Activated naive CD4-positive, alpha-beta T cell treated with anti-CD3 and anti-CD28 coated beads, Interleukin-2, amount 10 ng/mL, durations not matched to agents 7 days and 5 days (primary cell): ENCODE results near the gene RAB11A.

Source experiments
- CTCF ChIA-PET: fragments of 350-600 bp; sonication (Branson Sonifier 250); formaldehyde crosslinking; loops from one replicate; lab custom pipeline; 2021; ENCODE audit warnings: antibody characterized with exemption; lab: Charles Lee
- DNase-seq: peaks from one replicate; pipeline ENCODE4 v3.0.0-alpha.2; 2020
- H3K27ac Mint-ChIP-seq: one replicate; pipeline ENCODE4 v1.8.0; 2021; ENCODE audit warnings: mild to moderate bottlenecking, moderate library complexity, mixed read lengths
- H3K27me3 Mint-ChIP-seq: one replicate; pipeline ENCODE4 v1.8.0; 2021; ENCODE audit warnings: mild to moderate bottlenecking, mixed read lengths
- H3K36me3 Mint-ChIP-seq: one replicate; pipeline ENCODE4 v1.8.0; 2021; ENCODE audit warnings: mixed read lengths
- H3K4me1 Mint-ChIP-seq: one replicate; pipeline ENCODE4 v1.8.0; 2021; ENCODE audit warnings: mixed read lengths
- H3K4me3 Mint-ChIP-seq: one replicate; pipeline ENCODE4 v1.8.0; 2021; ENCODE audit warnings: mild to moderate bottlenecking, moderate library complexity, mixed read lengths
- H3K9me3 Mint-ChIP-seq: one replicate; pipeline ENCODE4 v1.8.0; 2021; ENCODE audit warnings: mixed read lengths

The RAB11A gene

GRCh38 chr15:65918357-65918920 lies 49.1 kb downstream of the RAB11A start:
- H3K36me3 Mint-ChIP-seq: no peaks in the 10 kb centered on the region
- no peak overlapping the region for H3K4me3 Mint-ChIP-seq
- no peak overlapping the region for H3K27ac Mint-ChIP-seq

DNA sequence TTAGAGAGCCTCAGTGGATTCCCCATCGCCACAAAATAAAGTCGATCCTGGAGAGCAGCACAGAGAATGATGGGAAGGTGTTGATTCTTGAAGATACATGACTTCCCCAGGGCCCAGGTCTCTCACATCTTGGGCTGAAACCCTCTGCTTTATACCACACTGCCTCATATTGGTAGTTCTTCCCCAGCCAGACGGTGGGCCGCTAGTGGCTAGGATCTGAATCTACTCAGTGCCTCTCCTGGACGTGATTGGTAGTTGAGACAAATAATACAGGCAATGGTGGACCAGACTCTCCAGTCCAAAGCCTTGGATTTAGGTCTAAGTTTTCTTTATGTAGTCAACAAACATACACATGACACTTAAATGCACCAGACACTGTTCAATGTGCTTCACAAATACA lies 49.7 kb downstream of the RAB11A start:
- Mint-ChIP-seq H3K27ac (no peak overlapping the region), H3K36me3 (no peaks in the 10 kb centered on the region), H3K27me3 (peaks cover 3% of the 10 kb centered on the region), H3K4me1 (peaks cover 9% of the 10 kb centered on the region), H3K4me3 (no peak overlapping the region), H3K9me3 (no peaks in the 10 kb centered on the region)
- CTCF ChIA-PET: interaction anchor here (1.2 kb wide), 1 partner anchor 13 kb away, joined by 3 read pairs; no protein-coding TSS in a partner anchor
- DNase-seq: no peak

More at GRCh38 chr15:65918357-65918920, 49.1 kb downstream of the RAB11A start:
- H3K9me3 Mint-ChIP-seq: no peaks in the 10 kb centered on the region
- peaks cover 9% of the 10 kb centered on the region for H3K4me1 Mint-ChIP-seq
- H3K27me3 Mint-ChIP-seq: peaks cover 3% of the 10 kb centered on the region
- DNase-seq: no peak
- CTCF ChIA-PET: interaction anchor here (0.7 to 1.2 kb wide), 2 partner anchors 13 to 55 kb away, joined by 3 read pairs; no protein-coding TSS in a partner anchor

GRCh38 chr15:65919353-65919752 lies 50.1 kb downstream of the RAB11A start:
- H3K4me1 Mint-ChIP-seq: peaks cover 9% of the 10 kb centered on the region
- no peak for DNase-seq

GRCh38 chr15:65920121-65920520 lies 50.8 kb downstream of the RAB11A start:
- Mint-ChIP-seq H3K27me3 (peaks cover 3% of the 10 kb centered on the region), H3K9me3 (no peaks in the 10 kb centered on the region), H3K27ac (no peak overlapping the region), H3K4me1 (peaks cover 9% of the 10 kb centered on the region), H3K4me3 (no peak overlapping the region), H3K36me3 (no peaks in the 10 kb centered on the region)
- no peak for DNase-seq
- CTCF ChIA-PET: no interaction called here

More at GRCh38 chr15:65919353-65919752, 50.1 kb downstream of the RAB11A start:
- no peaks in the 10 kb centered on the region for H3K36me3 Mint-ChIP-seq
- H3K9me3 Mint-ChIP-seq: no peaks in the 10 kb centered on the region
- no peak overlapping the region for H3K4me3 Mint-ChIP-seq
- CTCF ChIA-PET: no interaction called here
- no peak overlapping the region for H3K27ac Mint-ChIP-seq
- peaks cover 3% of the 10 kb centered on the region for H3K27me3 Mint-ChIP-seq

DNA sequence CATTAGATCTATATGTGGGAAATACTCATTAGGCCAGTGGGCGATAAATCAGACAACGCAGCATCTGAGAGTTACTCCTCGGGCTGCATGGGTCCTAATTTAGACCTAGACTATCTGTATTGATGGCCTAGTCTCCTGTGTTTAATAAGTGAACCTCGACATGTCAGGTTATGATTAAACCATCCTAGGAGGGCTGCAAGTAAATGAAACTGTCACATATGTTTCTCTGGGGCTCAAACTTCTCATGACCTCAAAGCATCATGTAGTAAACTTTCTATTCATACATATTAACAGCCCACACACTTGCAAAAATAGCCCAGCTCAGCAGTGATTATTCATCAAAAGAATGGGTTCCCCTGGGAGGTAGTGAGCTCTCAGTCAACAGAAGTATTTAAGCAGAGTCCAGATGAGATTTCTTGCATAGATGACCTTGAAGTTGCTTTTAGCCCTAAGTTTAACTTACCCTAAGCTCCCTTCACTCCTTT lies 51.6 kb downstream of the RAB11A start:
- peaks cover 9% of the 10 kb centered on the region for H3K4me1 Mint-ChIP-seq
- H3K4me3 Mint-ChIP-seq: no peak overlapping the region
- no peak overlapping the region for H3K27ac Mint-ChIP-seq
- CTCF ChIA-PET: interaction anchor here (1.2 to 1.8 kb wide), 2 partner anchors 8 to 11 kb away, joined by 3 to 4 read pairs; no protein-coding TSS in a partner anchor
- H3K9me3 Mint-ChIP-seq: no peaks in the 10 kb centered on the region
- no peak for DNase-seq
- H3K27me3 Mint-ChIP-seq: peaks cover 3% of the 10 kb centered on the region
- no peaks in the 10 kb centered on the region for H3K36me3 Mint-ChIP-seq

DNA sequence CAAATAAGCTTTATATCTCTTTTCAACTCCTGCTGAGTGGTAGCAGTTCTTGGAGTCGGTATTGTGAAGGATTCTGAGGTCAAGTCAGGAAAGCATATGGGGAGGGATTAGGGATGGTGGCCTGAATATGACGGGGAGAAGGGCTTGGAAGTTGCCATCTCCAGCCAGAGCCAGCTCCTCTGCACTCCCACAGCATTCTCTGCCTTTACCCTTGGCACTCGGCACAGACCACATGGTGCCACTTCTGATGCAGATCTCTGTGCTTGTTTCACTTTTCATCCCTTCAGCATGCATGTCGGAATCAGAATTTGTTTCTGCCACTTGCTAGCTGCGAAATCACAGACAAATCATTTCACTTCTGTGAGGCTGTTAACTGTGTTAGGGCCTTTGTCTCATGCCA lies 52.5 kb downstream of the RAB11A start:
- Mint-ChIP-seq H3K4me1 (peaks cover 8% of the 10 kb centered on the region), H3K4me3 (no peak overlapping the region), H3K36me3 (no peaks in the 10 kb centered on the region), H3K9me3 (no peaks in the 10 kb centered on the region), H3K27me3 (peaks cover 3% of the 10 kb centered on the region), H3K27ac (no peak overlapping the region)
- no peak for DNase-seq
- CTCF ChIA-PET: interaction anchor here (0.8 to 1.8 kb wide), 3 partner anchors 7 to 12 kb away, joined by 3 to 4 read pairs (median 3); no protein-coding TSS in a partner anchor

GRCh38 chr15:65922621-65923020 lies 53.3 kb downstream of the RAB11A start:
- CTCF ChIA-PET: no interaction called here
- Mint-ChIP-seq H3K9me3 (no peaks in the 10 kb centered on the region), H3K4me1 (no peaks in the 10 kb centered on the region), H3K4me3 (no peak overlapping the region), H3K27ac (peak overlapping the region; percentile 7), H3K27me3 (peaks cover 3% of the 10 kb centered on the region), H3K36me3 (no peaks in the 10 kb centered on the region)
- DNase-seq: no peak

DNA sequence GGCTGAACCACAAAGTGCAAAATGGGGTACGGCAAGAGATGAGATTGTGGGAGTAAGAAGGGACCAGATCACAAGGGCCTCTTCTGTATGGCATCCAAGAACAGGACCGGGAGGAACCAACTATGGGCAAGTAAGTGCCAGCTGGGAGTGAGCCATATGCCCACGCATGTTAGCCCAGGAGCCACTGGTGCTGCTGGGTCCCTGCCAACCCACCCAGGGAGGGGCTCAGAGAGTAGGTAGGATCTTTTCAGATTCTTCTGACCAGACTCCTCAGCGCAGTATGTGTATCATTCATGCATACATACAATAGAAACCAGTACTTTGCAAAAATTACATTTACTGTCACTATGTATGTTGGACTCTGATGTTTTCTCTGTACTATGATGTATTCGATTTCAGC lies 54.0 kb downstream of the RAB11A start:
- Mint-ChIP-seq H3K27me3 (peaks cover 3% of the 10 kb centered on the region), H3K36me3 (no peaks in the 10 kb centered on the region), H3K4me3 (no peak overlapping the region), H3K27ac (no peak overlapping the region), H3K9me3 (no peaks in the 10 kb centered on the region), H3K4me1 (no peaks in the 10 kb centered on the region)
- CTCF ChIA-PET: no interaction called here
- DNase-seq: no peak

- no peak for DNase-seq
- Mint-ChIP-seq H3K27me3 (peaks cover 3% of the 10 kb centered on the region), H3K36me3 (no peaks in the 10 kb centered on the region), H3K9me3 (no peaks in the 10 kb centered on the region), H3K4me1 (no peaks in the 10 kb centered on the region), H3K4me3 (no peak overlapping the region), H3K27ac (no peak overlapping the region)
- CTCF ChIA-PET: no interaction called here
These were observed 54.7 kb downstream of the RAB11A start for GRCh38 chr15:65924004-65924403.

DNA sequence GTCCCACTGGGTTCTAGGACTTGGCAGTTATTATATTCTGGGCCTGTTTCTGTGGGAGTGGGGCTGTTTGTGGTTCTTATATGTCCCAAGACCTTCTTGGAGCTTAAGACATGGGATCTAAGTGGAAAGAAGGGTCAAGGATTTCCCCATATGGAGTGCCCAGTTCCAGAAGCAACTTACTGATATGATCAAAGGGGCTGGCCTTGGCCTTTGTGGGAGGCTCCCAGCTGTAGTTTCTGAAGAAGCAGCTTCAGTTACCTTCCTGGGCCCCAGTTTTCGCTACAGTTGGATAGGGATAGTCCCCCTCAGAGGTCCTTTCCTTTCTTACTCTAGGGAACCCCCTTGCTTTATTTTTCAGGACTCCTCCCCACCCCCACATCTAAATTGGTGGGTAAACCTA lies 56.0 kb downstream of the RAB11A start:
- H3K27me3 Mint-ChIP-seq: peaks cover 3% of the 10 kb centered on the region
- DNase-seq: no peak
- no peaks in the 10 kb centered on the region for H3K4me1 Mint-ChIP-seq
- no peaks in the 10 kb centered on the region for H3K36me3 Mint-ChIP-seq
- H3K27ac Mint-ChIP-seq: no peak overlapping the region
- CTCF ChIA-PET: interaction anchor here (0.6 kb wide), 1 partner anchor 1703 kb away, joined by 3 read pairs; no protein-coding TSS in a partner anchor
- no peak overlapping the region for H3K4me3 Mint-ChIP-seq
- no peaks in the 10 kb centered on the region for H3K9me3 Mint-ChIP-seq

DNA sequence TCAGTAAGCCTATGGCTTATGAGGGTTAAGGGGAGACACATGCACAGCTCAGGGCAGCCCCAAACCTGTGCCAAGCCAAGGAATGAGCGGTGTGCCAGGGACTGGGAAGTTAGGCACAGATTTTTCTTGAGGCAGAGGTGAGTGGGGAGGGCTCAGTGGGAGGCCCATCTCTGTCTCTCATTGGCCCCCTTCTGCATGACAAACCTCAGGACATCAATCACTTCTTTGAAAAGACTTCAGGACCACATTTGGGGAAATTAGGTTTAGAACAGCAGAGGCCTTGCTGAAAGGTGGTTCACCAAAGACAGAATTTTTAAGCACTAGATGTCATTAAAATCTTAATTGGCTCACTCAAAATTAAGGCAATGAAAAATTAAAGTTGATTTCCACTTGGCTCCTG lies 57.2 kb downstream of the RAB11A start:
- Mint-ChIP-seq H3K27me3 (peaks cover 3% of the 10 kb centered on the region), H3K4me3 (no peak overlapping the region), H3K9me3 (no peaks in the 10 kb centered on the region), H3K27ac (no peak overlapping the region), H3K36me3 (no peaks in the 10 kb centered on the region), H3K4me1 (no peaks in the 10 kb centered on the region)
- CTCF ChIA-PET: no interaction called here
- no peak for DNase-seq

GRCh38 chr15:65926899-65927298 lies 57.6 kb downstream of the RAB11A start:
- Mint-ChIP-seq H3K36me3 (no peaks in the 10 kb centered on the region), H3K4me3 (no peak overlapping the region), H3K27me3 (peaks cover 3% of the 10 kb centered on the region), H3K27ac (no peak overlapping the region), H3K4me1 (no peaks in the 10 kb centered on the region), H3K9me3 (no peaks in the 10 kb centered on the region)
- CTCF ChIA-PET: no interaction called here
- no peak for DNase-seq

DNA sequence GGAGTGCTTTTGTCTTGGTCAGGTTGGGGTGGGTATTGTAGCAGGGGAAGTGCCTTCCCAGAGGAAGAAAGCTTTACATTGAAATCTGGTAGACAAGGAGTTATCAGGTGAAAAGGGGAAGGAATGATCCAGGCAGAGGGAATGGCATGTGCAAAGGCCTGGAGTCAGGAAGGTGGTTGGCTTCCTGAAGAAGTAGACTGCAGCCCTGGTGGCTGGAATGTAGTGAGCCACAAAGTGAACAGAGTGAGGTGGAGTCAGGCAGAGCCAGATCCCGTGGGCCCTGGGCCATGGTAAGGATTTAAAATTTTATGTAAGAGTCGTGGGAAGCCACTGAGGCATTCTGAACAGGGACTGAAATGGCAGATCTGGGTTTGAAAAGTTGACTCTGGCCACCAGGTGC lies 58.3 kb downstream of the RAB11A start:
- Mint-ChIP-seq H3K4me3 (no peak overlapping the region), H3K9me3 (no peaks in the 10 kb centered on the region), H3K27me3 (peaks cover under 1% of the 10 kb centered on the region), H3K4me1 (no peaks in the 10 kb centered on the region), H3K36me3 (no peaks in the 10 kb centered on the region), H3K27ac (no peak overlapping the region)
- no peak for DNase-seq
- CTCF ChIA-PET: interaction anchor here (1.0 to 2.2 kb wide), 2 partner anchors 12 to 18 kb away, joined by 3 to 6 read pairs; no protein-coding TSS in a partner anchor

GRCh38 chr15:65929573-65929972 lies 60.3 kb downstream of the RAB11A start:
- H3K27ac Mint-ChIP-seq: no peak overlapping the region
- CTCF ChIA-PET: interaction anchor here (1.0 to 2.2 kb wide), 2 partner anchors 8 to 20 kb away, joined by 3 to 6 read pairs; no protein-coding TSS in a partner anchor
- no peaks in the 10 kb centered on the region for H3K4me1 Mint-ChIP-seq
- no peak for DNase-seq
- H3K36me3 Mint-ChIP-seq: no peaks in the 10 kb centered on the region
- H3K9me3 Mint-ChIP-seq: no peaks in the 10 kb centered on the region
- no peaks in the 10 kb centered on the region for H3K27me3 Mint-ChIP-seq
- no peak overlapping the region for H3K4me3 Mint-ChIP-seq

DNA sequence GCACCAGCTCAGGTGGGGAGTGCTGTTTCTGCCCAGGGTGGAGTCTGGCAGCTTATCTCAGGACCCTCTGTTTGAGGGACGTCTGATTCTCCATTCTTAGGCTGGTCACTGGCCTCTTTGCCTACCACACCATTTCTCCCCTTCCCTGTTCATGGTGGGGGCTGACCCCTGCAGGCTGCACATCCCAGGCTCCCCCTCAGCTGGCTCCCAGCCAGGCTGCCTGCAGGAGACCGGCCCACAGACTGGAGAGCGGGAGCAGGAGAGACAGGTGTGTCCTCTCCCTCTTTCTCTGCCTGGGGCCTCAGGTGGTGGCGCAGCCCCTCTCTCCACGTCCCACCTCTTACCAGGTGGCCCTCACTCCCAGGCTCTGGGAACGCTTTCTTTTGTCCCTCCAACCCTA lies 60.8 kb downstream of the RAB11A start:
- Mint-ChIP-seq H3K9me3 (no peaks in the 10 kb centered on the region), H3K4me3 (no peak overlapping the region), H3K4me1 (no peaks in the 10 kb centered on the region), H3K36me3 (no peaks in the 10 kb centered on the region), H3K27me3 (no peaks in the 10 kb centered on the region), H3K27ac (no peak overlapping the region)
- CTCF ChIA-PET: interaction anchor here (0.5 to 0.7 kb wide), 2 partner anchors 356 to 1187 kb away, joined by 3 read pairs; no protein-coding TSS in a partner anchor
- DNase-seq: no peak
